GM23248 (cell line): ENCODE measurements around the gene SMYD1.

Experiments
- EZH2 ChIP-seq: fragments of 200-600 bp; sonication (generic); IDR thresholded peaks from 2 replicates; pipeline ENCODE4 v1.6.1; 2018; ENCODE audit warnings: antibody characterized with exemption, mild to moderate bottlenecking; ENCODE audit not compliant: insufficient read depth, poor library complexity, severe bottlenecking
- EZH2phosphoT487 ChIP-seq: fragments of 200-600 bp; sonication (generic); IDR thresholded peaks from 2 replicates; pipeline ENCODE4 v1.6.1; 2018; ENCODE audit warnings: antibody characterized with exemption, moderate library complexity, mild to moderate bottlenecking, low read depth; ENCODE audit not compliant: insufficient read depth

DNA sequence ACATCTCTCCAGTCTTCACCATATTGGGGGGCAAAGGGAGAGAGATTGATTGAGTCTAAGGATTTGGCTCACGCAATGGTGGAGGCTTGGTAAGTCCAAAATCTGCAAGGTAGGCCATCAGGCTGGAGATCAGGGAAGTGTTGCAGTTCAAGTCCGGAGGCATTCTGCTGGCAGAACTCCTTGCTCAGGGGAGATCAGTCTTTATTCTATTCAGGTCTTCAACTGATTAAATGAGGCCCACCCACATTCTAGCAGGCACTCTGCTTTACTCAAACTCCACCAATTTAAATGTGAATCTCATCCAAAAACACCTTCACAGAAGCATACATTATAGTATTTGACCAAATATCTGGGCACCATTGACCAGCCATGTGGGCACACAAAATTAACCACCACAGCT is 21.4 kb downstream of the SMYD1 start:
- TF ChIP-seq EZH2 (no peak), EZH2phosphoT487 (no peak)
